GM19372 (cell line): Measurements from ENCODE around the gene BARX1.

Experiments
- ATAC-seq: cut with Tn5 transposase; IDR thresholded peaks from one replicate; pipeline ENCODE4 v1.9.1; 2021; ENCODE audit warnings: mild to moderate bottlenecking, low read depth, moderate library complexity; ENCODE audit not compliant: unreplicated experiment

The BARX1 gene

GRCh38 chr9:93929231-93929630, 25.9 kb downstream of the BARX1 start:
- no peak for ATAC-seq

GRCh38 chr9:93922535-93922934, 32.6 kb downstream of the BARX1 start:
- ATAC-seq, result no peak

GRCh38 chr9:93920131-93920800, 34.9 kb downstream of the BARX1 start:
- no peak for ATAC-seq

- no peak for ATAC-seq
These were observed 37.1 kb downstream of the BARX1 start for GRCh38 chr9:93918061-93918460.

- no peak for ATAC-seq
These were observed 37.9 kb downstream of the BARX1 start for GRCh38 chr9:93917121-93917853.

- no peak for ATAC-seq
These were observed 38.8 kb downstream of the BARX1 start for GRCh38 chr9:93916358-93916757.

- no peak for ATAC-seq
These were observed 43.2 kb downstream of the BARX1 start for GRCh38 chr9:93911801-93912554.

GRCh38 chr9:93911136-93911745, 43.9 kb downstream of the BARX1 start:
- no peak for ATAC-seq

- no peak for ATAC-seq
These were observed 44.6 kb downstream of the BARX1 start for GRCh38 chr9:93910598-93910997.

- no peak for ATAC-seq
These were observed 45.0 kb downstream of the BARX1 start for GRCh38 chr9:93910196-93910595.

- ATAC-seq, result no peak
These were observed 45.9 kb downstream of the BARX1 start for GRCh38 chr9:93909242-93909616.

- no peak for ATAC-seq
These were observed 46.4 kb downstream of the BARX1 start for GRCh38 chr9:93908591-93909241.

- no peak for ATAC-seq
These were observed 47.5 kb downstream of the BARX1 start for GRCh38 chr9:93907551-93908199.

- no peak for ATAC-seq
These were observed 48.8 kb downstream of the BARX1 start for GRCh38 chr9:93906195-93906880.

GRCh38 chr9:93905473-93906133, 49.6 kb downstream of the BARX1 start:
- no peak for ATAC-seq

- ATAC-seq, result no peak
These were observed 50.3 kb downstream of the BARX1 start for GRCh38 chr9:93904649-93905472.

- no peak for ATAC-seq
These were observed 51.1 kb downstream of the BARX1 start for GRCh38 chr9:93903886-93904648.
